AG08396 (cell line): ENCODE results near the gene MAP2K5.

Source experiments
- DNase-seq: peaks from one replicate; pipeline ENCODE4 v3.0.0; 2012; ENCODE audit warnings: low spot score, mixed read lengths

Gene MAP2K5

DNA sequence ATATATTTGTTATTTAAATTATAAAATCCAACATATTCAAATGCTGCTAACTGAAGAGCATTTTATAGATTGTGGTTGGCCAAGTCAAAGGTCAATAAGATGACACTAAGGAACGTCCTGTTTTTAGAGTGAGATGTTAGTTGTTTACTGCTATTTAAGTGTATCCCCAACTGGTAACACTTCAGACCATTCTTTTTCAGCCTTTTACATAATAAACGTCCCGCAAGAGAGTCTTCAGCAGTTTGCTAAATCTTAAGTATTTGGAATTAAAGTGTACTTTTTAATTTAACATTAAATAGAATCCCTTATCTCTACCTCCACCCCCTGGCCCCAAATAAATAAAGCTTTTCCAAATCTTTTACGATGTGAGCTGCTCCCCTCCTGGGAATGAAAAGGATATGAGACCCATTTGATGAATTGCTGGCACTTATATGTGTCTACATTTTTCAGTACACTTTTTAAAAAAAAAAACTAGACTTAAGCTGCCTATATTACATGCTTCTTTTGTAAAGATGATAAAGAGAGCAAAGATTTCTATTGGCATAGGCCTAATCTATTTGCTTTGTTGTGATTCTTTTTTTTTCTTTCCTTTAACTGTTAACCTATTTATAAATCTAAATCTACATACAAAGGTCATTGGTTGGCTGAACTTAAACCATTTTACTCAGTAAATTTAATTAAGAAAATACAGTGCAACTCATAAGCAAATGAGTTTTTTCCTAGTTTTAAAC, 181.0 kb downstream of the MAP2K5 start:
- DNase-seq: no peak

- no peak for DNase-seq
These were observed 182.3 kb downstream of the MAP2K5 start for GRCh38 chr15:67724691-67725375.

DNA sequence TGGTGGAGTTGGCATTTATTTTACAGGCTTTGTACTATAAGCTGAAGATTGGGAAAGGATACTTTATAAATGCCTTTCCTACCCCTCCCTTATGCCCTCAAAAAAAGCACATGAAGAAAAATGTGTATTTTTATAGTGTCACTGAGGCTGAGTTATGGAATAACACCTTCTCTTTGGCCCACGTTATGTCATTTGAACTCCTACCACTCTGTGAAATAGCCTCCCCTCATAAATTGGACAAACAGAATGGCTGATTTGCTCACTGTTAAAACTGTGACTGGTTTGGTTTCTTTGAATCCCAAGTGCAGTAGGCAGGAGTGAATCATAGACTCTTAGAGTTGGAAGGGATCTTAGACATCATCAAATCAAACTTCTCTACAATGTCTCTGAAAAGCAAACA, 187.6 kb downstream of the MAP2K5 start:
- no peak for DNase-seq

- no peak for DNase-seq
These were observed 188.7 kb downstream of the MAP2K5 start for GRCh38 chr15:67731112-67731721.

DNA sequence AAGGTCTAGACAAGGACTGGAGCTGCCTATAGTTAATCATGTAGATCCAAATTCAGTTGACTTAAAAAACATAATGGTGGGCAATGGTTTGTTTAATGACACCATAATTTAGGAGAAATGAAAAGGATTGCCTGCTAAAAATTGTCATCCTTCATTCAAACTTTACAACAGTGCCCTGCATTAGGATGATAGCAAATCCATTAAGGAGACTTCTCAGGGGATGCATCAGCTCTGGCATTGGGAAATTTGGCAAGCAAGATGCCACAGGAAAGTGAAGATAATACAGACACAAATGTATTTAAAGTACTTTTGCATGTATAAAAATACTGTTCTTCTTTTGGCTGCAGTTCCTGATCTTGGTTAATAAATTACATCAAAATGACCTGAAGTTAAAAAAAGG, 189.7 kb downstream of the MAP2K5 start:
- DNase-seq: no peak

GRCh38 chr15:67732671-67733374, 190.3 kb downstream of the MAP2K5 start:
- no peak for DNase-seq

- no peak for DNase-seq
These were observed 193.4 kb downstream of the MAP2K5 start for GRCh38 chr15:67735896-67736295.

DNA sequence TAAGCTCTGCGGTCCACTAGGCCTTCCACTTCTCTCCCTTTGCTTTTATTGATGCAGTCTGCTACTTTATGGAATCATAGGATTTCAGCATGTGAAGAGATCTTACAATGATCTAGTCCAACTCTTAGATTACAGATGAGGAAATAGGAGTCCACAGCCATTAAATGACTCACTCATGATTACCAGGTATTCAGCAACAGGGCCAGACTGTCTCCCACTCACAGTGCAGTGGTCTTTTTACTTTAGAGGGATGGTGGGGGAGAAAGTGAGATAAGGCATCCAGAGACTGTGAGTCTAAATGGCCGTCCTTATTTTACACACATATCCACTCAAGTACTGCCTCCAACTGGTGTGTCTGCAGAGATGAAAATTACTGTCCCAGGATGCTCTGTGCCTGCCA, 194.3 kb downstream of the MAP2K5 start:
- no peak for DNase-seq

DNA sequence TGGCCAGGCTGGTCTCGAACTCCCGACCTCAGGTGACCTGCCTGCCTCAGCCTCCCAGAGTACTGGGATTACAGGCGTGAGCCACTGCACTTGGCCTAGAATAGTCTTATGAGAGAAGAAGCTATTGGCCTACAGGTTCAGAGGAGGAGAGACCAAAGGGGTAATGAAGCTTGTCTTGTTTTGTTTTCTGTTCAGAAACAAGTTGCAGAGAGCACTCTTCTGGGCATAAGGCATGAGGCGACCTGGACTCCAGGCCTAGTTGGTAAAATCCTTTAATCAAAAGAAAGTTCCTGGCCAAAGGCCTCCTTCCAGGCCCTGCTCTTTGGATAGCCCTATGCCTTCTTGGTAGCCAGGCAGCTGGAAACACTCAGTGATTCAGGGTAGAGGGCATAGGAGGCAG, 195.6 kb downstream of the MAP2K5 start:
- DNase-seq: no peak

- DNase-seq: no peak
These were observed 197.9 kb downstream of the MAP2K5 start for GRCh38 chr15:67740405-67740804.

DNA sequence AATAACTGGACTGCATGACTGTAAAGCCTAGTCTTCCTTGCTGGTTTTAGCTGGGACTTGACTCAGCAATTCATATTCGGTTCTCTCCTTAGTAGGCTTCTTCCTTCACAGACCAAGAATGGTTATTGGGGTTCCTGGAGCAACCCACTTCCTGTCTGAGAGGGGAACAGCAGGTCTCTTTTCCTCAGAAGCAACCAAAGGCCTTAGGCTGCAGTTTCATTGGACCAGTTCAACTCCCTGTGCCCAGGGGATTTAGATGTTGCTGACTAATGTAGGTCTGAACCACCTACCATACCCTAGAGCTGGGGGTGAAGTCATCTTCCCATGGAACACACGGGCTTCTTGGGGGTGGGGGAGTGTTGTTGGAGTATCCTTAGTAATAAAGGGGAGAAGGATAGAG, 198.8 kb downstream of the MAP2K5 start:
- no peak for DNase-seq

DNA sequence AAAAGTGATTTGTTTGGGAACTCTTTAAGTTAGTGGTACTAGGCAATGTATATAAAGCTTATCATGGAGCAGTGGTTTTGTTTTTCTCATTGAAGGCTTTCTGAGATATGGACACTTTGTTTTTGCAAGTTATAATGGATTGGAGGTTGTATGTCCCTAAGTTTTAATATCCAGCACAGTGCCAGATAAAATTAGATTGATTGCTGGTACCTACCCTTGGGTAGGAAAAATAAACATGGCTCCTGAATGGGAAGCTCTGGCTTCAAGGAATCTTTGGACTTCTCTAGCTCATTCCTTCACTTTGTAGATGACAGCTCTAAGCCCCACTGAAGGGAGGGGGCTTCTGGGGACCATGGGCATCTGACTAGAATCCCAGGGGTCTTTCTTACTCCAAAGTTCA, 201.1 kb downstream of the MAP2K5 start:
- DNase-seq: no peak

DNA sequence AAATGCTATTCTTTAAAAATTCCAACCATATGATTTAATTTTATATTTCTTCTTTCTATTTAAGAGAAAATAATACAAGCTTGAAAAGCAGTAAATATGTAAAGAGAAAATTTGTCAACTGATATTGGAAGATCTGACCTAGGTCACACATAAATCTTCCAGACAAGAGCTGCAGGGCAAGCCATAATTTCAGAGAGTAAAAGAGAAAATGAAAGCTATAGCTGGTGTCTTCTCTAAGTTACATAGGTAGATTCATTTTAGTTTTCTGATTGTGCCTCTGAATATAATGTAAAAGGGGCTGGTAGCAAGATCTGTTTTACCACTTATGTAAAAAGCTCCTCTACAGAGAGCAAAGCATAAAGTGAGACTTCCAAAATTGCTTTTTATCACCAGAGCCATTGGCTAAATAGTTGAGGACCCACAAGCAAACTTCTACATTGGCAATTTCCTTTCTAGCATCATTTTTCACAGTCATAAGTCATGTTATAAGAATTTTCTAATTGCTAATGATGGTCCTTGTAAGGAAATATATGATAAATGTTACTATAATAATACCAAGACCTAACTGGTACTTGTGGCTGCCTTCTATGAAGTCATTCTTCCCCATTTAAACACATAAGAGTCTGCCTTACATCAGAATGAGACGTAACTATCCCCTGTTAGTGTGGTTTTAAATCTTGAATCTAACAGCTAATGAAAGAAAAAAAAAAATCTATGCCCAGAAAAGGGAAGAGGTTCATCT, 202.0 kb downstream of the MAP2K5 start:
- no peak for DNase-seq

DNA sequence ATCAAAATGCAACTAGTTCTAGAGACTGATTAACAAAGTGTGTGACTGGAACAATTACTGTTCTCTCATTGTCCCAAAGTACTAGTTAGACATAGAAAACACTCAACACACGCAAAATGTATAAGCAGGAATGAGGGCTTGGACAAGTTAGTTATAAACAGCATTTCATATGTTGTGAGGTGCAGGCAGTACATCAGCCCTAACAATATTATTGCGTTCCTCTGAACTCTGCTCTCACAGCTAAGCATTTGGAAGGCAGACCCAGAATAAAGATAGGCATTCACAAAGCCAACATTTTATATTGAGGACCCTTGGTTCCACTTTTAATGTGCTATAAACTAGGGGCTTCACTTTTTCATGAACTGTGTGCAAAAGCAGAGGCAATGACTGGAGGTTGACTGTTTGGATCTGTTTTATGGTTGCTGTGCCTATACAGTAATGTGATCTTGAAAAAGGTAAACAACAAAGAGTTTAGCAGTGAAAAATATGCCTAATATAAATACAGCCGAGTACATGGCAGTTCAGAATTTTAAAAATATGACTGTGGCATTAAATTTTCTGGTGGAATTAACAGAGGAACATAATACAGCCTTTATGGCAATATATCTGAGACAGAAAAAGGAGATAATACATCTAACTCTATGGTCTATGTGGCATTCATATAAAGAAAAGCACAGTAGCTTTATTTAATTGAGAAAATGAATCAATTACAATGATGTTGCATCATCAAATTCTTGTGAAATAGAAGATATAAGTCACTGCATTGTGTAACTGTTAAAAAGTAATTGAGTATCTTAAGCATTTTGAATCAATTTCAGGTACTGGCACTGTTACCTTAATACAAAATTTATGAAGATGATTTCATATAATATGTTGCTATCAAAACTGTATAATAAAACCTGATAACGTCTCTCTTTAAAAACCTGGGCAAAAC, 202.8 kb downstream of the MAP2K5 start:
- no peak for DNase-seq

GRCh38 chr15:67746022-67746421, 203.5 kb downstream of the MAP2K5 start:
- no peak for DNase-seq

- no peak for DNase-seq
These were observed 203.9 kb downstream of the MAP2K5 start for GRCh38 chr15:67746450-67746849.

DNA sequence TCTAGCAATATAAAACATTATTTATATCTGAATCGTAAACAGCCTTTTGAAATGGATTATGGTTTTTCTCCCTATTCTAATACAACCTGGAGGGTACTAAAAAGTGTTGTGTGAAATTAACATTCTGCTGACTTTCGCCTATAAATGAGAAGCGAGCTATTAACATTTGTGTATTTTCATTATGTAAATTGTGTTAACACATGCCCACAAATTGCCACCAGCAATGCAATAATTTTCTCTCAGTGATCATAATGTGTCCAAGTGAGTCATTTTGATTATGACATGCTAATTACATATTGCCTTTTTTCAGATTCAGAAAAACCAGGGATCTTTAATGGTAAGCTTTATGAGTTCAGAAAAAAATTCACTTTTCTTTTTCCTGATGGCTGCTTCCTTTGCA, 205.4 kb downstream of the MAP2K5 start:
- no peak for DNase-seq

GRCh38 chr15:67750371-67750770, 207.9 kb downstream of the MAP2K5 start:
- no peak for DNase-seq

- DNase-seq: no peak
These were observed 211.4 kb downstream of the MAP2K5 start for GRCh38 chr15:67753891-67754290.

GRCh38 chr15:67755264-67755663, 212.8 kb downstream of the MAP2K5 start:
- DNase-seq: no peak

DNA sequence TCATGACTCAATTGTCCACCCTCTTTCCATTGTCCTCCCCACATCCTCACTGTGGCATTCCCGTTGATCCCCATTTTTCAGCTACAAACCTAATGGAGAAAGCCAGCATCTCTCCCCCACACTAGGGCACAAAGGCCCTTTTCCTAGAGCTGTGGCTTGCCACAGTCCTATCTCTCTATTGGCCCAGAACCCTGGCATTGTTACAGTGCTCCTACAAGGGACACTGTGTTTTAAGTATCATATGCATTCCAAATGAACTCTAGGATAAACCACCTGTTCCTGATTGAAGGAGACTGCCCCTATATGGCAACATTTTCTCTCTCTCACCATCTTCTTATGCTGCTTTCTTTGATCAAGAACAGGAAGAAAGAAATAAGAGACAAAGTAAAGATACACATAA, 213.4 kb downstream of the MAP2K5 start:
- DNase-seq: no peak
